Osteoblast (primary cell): ENCODE measurements around the gene INO80D. TPM values are rescaled to one million over a fixed set of nuclear protein-coding genes. Genes with fewer than 3 reads are reported as not detected.
A peak's percentile ranks its signal among the peaks of the same experiment; 100 is the strongest.

Experiments used
- DNase-seq: peaks from one replicate; pipeline ENCODE4 v3.0.0; 2011; ENCODE audit warnings: low spot score, mixed read lengths; ENCODE audit not compliant: insufficient read length; ENCODE audit errors: missing footprints
- H2AFZ ChIP-seq: 2 replicates; pipeline ENCODE4 v1.6.0; 2011; ENCODE audit warnings: mild to moderate bottlenecking, low read length
- H3K27ac ChIP-seq: 2 replicates; pipeline ENCODE4 v1.5.1; 2011; ENCODE audit warnings: mild to moderate bottlenecking, low read depth, low read length, moderate library complexity
- H3K27me3 ChIP-seq: 2 replicates; pipeline ENCODE4 v1.6.0; 2012; ENCODE audit warnings: mild to moderate bottlenecking, control low read depth, inconsistent platforms, low read length, moderate library complexity; ENCODE audit not compliant: insufficient read depth
- H3K36me3 ChIP-seq: 2 replicates; pipeline ENCODE4 v1.5.1; 2011; ENCODE audit warnings: mild to moderate bottlenecking, low read length, control low read depth, moderate library complexity; ENCODE audit not compliant: insufficient read depth
- H3K4me1 ChIP-seq: 2 replicates; pipeline ENCODE4 v1.5.1; 2011; ENCODE audit warnings: mild to moderate bottlenecking, low read length, control low read depth, moderate library complexity; ENCODE audit not compliant: insufficient read depth
- H3K4me2 ChIP-seq: 2 replicates; pipeline ENCODE4 v1.6.0; 2011; ENCODE audit warnings: mild to moderate bottlenecking, low read length; ENCODE audit not compliant: insufficient read depth
- H3K4me3 ChIP-seq: fragments of 200-600 bp; sonication (generic); 3 replicates; pipeline ENCODE4 v1.5.1; 2012; ENCODE audit warnings: mild to moderate bottlenecking, low read length, inconsistent platforms; ENCODE audit not compliant: insufficient read depth
- H3K79me2 ChIP-seq: 2 replicates; pipeline ENCODE4 v1.6.0; 2012; ENCODE audit warnings: mild to moderate bottlenecking, low read length, control low read depth, inconsistent platforms; ENCODE audit not compliant: insufficient read depth
- H3K9me3 ChIP-seq: 2 replicates; pipeline ENCODE4 v1.5.1; 2011; ENCODE audit warnings: low read depth, low read length, control low read depth
- H4K20me1 ChIP-seq: 2 replicates; pipeline ENCODE4 v1.6.0; 2012; ENCODE audit warnings: mild to moderate bottlenecking, low read length, control low read depth; ENCODE audit not compliant: insufficient read depth
- total RNA-seq: library from RNA; depleted of rRNA; stranded (reverse); fragments of >200 nt; gene quantifications from 2 replicates; pipeline ENCODE4 v1.2.3, GENCODE V29; 2012
- TF ChIP-seq, protein P1 (sequence below): IDR thresholded peaks from 2 replicates; pipeline ENCODE4 v1.5.1; 2011; ENCODE audit warnings: mild to moderate bottlenecking, low read depth, low read length, moderate library complexity; ENCODE audit errors: extremely low read depth

INO80D gene
- total RNA-seq, 1 donor = 9.0 TPM

GRCh38 chr2:206031950-206032567, 53.9 kb downstream of the INO80D start:
- Histone ChIP-seq H3K4me2 (no peak overlapping the region), H3K27ac (no peak overlapping the region), H4K20me1 (peaks cover 9% of the 10 kb centered on the region), H3K4me3 (no peak overlapping the region), H3K36me3 (peaks cover 14% of the 10 kb centered on the region), H3K9me3 (no peaks in the 10 kb centered on the region), H3K79me2 (peaks cover 47% of the 10 kb centered on the region), H3K27me3 (no peaks in the 10 kb centered on the region), H3K4me1 (no peaks in the 10 kb centered on the region), H2AFZ (no peak overlapping the region)
- TF ChIP-seq, protein P1, sequence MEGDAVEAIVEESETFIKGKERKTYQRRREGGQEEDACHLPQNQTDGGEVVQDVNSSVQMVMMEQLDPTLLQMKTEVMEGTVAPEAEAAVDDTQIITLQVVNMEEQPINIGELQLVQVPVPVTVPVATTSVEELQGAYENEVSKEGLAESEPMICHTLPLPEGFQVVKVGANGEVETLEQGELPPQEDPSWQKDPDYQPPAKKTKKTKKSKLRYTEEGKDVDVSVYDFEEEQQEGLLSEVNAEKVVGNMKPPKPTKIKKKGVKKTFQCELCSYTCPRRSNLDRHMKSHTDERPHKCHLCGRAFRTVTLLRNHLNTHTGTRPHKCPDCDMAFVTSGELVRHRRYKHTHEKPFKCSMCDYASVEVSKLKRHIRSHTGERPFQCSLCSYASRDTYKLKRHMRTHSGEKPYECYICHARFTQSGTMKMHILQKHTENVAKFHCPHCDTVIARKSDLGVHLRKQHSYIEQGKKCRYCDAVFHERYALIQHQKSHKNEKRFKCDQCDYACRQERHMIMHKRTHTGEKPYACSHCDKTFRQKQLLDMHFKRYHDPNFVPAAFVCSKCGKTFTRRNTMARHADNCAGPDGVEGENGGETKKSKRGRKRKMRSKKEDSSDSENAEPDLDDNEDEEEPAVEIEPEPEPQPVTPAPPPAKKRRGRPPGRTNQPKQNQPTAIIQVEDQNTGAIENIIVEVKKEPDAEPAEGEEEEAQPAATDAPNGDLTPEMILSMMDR = no peak
- no peak for DNase-seq

GRCh38 chr2:206031162-206031784, 54.7 kb downstream of the INO80D start:
- Histone ChIP-seq H3K4me1 (no peaks in the 10 kb centered on the region), H3K36me3 (peaks cover 18% of the 10 kb centered on the region), H3K79me2 (peaks cover 41% of the 10 kb centered on the region), H3K4me2 (no peak overlapping the region), H2AFZ (no peak overlapping the region), H3K27ac (no peak overlapping the region), H3K27me3 (no peaks in the 10 kb centered on the region), H3K4me3 (no peak overlapping the region), H3K9me3 (no peaks in the 10 kb centered on the region), H4K20me1 (peaks cover 9% of the 10 kb centered on the region)
- TF ChIP-seq, protein P1 = no peak
- peak; percentile 79 for DNase-seq

DNA sequence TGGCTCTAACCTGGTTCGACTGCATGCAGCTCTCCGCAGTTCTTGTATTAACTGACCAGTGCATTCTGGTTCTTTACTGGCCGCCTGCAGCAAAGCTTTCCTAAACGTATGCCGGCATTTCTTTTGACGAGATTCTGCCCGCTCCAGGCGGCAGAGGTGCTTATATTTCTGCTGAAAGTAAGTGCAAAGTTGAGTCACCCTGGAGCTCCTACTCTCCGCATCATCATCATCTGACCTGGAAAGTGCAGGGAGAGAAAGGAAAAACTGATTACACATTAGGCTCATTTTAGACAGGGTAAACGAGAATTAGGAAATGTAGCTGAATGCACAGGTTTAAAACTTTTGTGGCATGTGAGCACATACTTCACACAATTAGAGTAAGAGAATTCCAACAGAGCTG, 57.9 kb downstream of the INO80D start:
- H2AFZ ChIP-seq = no peak overlapping the region
- no peak for DNase-seq
- H3K4me1 ChIP-seq = no peaks in the 10 kb centered on the region
- peaks cover 20% of the 10 kb centered on the region for H3K36me3 ChIP-seq
- TF ChIP-seq, protein P1 = no peak
- H3K4me3 ChIP-seq = no peak overlapping the region
- H3K27me3 ChIP-seq = no peaks in the 10 kb centered on the region
- no peak overlapping the region for H3K4me2 ChIP-seq
- H3K27ac ChIP-seq = no peak overlapping the region
- H3K79me2 ChIP-seq = peaks cover 17% of the 10 kb centered on the region
- H4K20me1 ChIP-seq = peaks cover 9% of the 10 kb centered on the region
- H3K9me3 ChIP-seq = no peaks in the 10 kb centered on the region

GRCh38 chr2:206023183-206023582, 62.8 kb downstream of the INO80D start:
- Histone ChIP-seq H2AFZ (no peak overlapping the region), H3K79me2 (peaks cover 2% of the 10 kb centered on the region), H3K27me3 (no peaks in the 10 kb centered on the region), H4K20me1 (peaks cover 3% of the 10 kb centered on the region), H3K27ac (no peak overlapping the region), H3K9me3 (no peaks in the 10 kb centered on the region), H3K4me3 (no peak overlapping the region), H3K4me2 (no peak overlapping the region), H3K4me1 (no peaks in the 10 kb centered on the region), H3K36me3 (peaks cover 31% of the 10 kb centered on the region)
- DNase-seq = no peak
- TF ChIP-seq, protein P1 = no peak
